Ascending aorta (tissue), 2 donors: ENCODE measurements around the gene RTN3. TPM values are rescaled to one million over a fixed set of nuclear protein-coding genes. Genes with fewer than 3 reads are reported as not detected.

Experiments
- DNase-seq, 2 donors: peaks; one replicate each; pipeline ENCODE4 v3.0.0-alpha.2; 2019; ENCODE audit warnings: low spot score in 2 of 2
- H3K27ac ChIP-seq, 2 donors: fragments of 200-600 bp; sonication (generic); one replicate each; pipeline ENCODE4 v1.5.1; 2016 to 2017; ENCODE audit warnings: mild to moderate bottlenecking in 1 of 2
- H3K27me3 ChIP-seq: fragments of 200-600 bp; sonication (generic); one replicate; pipeline ENCODE4 v1.5.1; 2017
- H3K36me3 ChIP-seq, 2 donors: fragments of 200-600 bp; sonication (generic); one replicate each; pipeline ENCODE4 v1.5.1; 2016
- H3K4me1 ChIP-seq, 2 donors: fragments of 200-600 bp; sonication (generic); one replicate each; pipeline ENCODE4 v1.5.1; 2016 to 2017; ENCODE audit warnings: mild to moderate bottlenecking in 1 of 2
- H3K4me3 ChIP-seq, 2 donors: fragments of 200-600 bp; sonication (generic); one replicate each; pipeline ENCODE4 v1.5.1; 2016 to 2017; ENCODE audit warnings: mild to moderate bottlenecking in 1 of 2
- H3K9me3 ChIP-seq, 2 donors: fragments of 200-600 bp; sonication (generic); one replicate each; pipeline ENCODE4 v1.5.1; 2016
- intact Hi-C: fragments of 100-400 bp; cut with DNase I; formaldehyde crosslinking; loops from one replicate; pipeline ENCODE4 v1.15.1; 2023
- total RNA-seq: library from RNA; depleted of rRNA; stranded (reverse); fragments of >200 nt; gene quantifications from one replicate; pipeline ENCODE4 v1.1.0, GENCODE V29; 2016
- TF ChIP-seq, protein P1 (sequence below), 3 experiments: fragments of 200-600 bp in 2 of 3; fragments of 450-650 bp in 1 of 3; sonication (generic) in 2 of 3; IDR thresholded peaks; one replicate each; pipeline ENCODE4 v1.5.1; 2016 to 2019; ENCODE audit warnings: antibody characterized with exemption in 3 of 3, mild to moderate bottlenecking in 1 of 3, moderate library complexity in 1 of 3

RTN3 gene
- total RNA-seq, 1 donor from 2014 or later: 49.5 TPM

GRCh38 chr11:63672156-63672463 is 9.2 kb upstream of the RTN3 start:
- no peak for DNase-seq
- H3K27ac ChIP-seq: peak overlapping the region; percentile 100
- H3K4me3 ChIP-seq: peak overlapping the region in 1 of 2 donors; percentile 93

DNA sequence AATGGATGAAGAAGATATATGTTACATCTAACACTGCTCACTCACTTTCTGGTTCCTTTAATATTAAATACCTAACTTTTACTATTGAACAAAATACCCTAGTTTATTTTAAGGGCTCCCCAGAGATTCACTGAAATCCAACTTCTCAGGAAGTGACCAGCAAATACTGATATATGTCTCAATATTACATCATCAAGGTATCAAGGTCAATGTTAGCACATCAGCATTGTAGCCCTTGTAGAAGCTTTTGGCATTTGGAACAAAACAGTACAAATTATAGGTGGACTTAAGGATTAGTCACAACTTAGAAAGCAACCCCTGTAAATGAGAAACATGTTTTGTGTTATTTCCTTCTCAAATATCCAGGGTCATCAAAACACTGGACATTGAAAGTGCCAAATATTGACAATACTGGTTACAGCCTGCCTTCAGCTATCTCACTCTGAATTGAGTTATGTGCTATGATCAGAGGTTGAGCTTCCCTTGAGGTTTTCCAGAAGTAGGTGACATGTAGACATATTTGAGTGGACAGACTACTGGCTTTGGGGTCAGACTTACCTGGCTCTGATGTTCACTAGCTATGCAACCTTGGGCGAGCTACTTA is 8.3 kb upstream of the RTN3 start:
- H3K27me3 ChIP-seq: no peaks in the 10 kb centered on the region
- intact Hi-C loops: loop anchor here (5.0 to 10.0 kb wide), 2 partner anchors 61 to 142 kb away; partner anchors contain the start of genes PLAAT3 and SPINDOC

More at GRCh38 chr11:63672156-63672463, 9.2 kb upstream of the RTN3 start:
- H3K36me3 ChIP-seq: peaks cover 0 to 3% of the 10 kb centered on the region in 2 donors
- intact Hi-C loops: loop anchor here (5.0 to 10.0 kb wide), 2 partner anchors 60 to 143 kb away; partner anchors contain the start of genes PLAAT3 and SPINDOC
- no peaks in the 10 kb centered on the region for H3K9me3 ChIP-seq
- TF ChIP-seq, protein P1, sequence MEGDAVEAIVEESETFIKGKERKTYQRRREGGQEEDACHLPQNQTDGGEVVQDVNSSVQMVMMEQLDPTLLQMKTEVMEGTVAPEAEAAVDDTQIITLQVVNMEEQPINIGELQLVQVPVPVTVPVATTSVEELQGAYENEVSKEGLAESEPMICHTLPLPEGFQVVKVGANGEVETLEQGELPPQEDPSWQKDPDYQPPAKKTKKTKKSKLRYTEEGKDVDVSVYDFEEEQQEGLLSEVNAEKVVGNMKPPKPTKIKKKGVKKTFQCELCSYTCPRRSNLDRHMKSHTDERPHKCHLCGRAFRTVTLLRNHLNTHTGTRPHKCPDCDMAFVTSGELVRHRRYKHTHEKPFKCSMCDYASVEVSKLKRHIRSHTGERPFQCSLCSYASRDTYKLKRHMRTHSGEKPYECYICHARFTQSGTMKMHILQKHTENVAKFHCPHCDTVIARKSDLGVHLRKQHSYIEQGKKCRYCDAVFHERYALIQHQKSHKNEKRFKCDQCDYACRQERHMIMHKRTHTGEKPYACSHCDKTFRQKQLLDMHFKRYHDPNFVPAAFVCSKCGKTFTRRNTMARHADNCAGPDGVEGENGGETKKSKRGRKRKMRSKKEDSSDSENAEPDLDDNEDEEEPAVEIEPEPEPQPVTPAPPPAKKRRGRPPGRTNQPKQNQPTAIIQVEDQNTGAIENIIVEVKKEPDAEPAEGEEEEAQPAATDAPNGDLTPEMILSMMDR (IDR thresholded peaks at IDR 0.05): no peak
- H3K27me3 ChIP-seq: no peaks in the 10 kb centered on the region
- H3K4me1 ChIP-seq: peaks cover 13 to 30% of the 10 kb centered on the region in 2 donors

DNA sequence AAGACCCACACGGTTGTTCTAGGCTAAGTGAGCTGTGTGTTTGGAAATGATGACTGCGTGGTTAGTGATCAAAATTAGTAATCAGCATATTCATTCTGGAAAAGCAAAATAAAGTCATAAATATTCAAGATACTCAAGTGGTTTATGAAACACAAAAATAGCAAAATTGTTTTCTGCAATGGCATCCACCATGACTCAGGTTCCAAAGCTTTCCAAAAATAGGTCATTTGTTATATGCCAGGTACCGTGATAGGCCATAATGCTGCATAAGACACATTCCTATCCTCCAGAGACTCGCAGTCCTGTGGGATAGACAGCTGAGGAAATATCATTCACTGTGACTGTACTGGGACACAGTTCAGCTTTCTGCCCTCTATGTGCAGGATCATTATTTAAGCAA is 7.7 kb upstream of the RTN3 start:
- H3K36me3 ChIP-seq: no peaks in the 10 kb centered on the region
- intact Hi-C loops: loop anchor here (5.0 to 10.0 kb wide), 2 partner anchors 61 to 141 kb away; partner anchors contain the start of genes PLAAT3 and SPINDOC
- H3K27ac ChIP-seq: no peak overlapping the region
- no peaks in the 10 kb centered on the region for H3K27me3 ChIP-seq
- peak in 1 of 2 donors; percentile 48 for DNase-seq
- no peaks in the 10 kb centered on the region for H3K9me3 ChIP-seq
- TF ChIP-seq, protein P1 (IDR thresholded peaks at IDR 0.05): no peak
- no peak overlapping the region for H3K4me3 ChIP-seq
- peaks cover 13 to 18% of the 10 kb centered on the region in 2 donors for H3K4me1 ChIP-seq

More for the DNA sequence above, 8.3 kb upstream of the RTN3 start:
- Histone ChIP-seq H3K27ac (no peak overlapping the region), H3K36me3 (no peaks in the 10 kb centered on the region), H3K9me3 (no peaks in the 10 kb centered on the region), H3K4me1 (peaks cover 13 to 22% of the 10 kb centered on the region in 2 donors), H3K4me3 (no peak overlapping the region)
- TF ChIP-seq, protein P1 (IDR thresholded peaks at IDR 0.05): no peak
- DNase-seq: no peak

- DNase-seq: no peak
- H3K27ac ChIP-seq: peak overlapping the region; percentile 91 to 96
- H3K9me3 ChIP-seq: no peaks in the 10 kb centered on the region
- intact Hi-C loops: loop anchor here (1.0 to 10.0 kb wide), 4 partner anchors 10 to 264 kb away; partner anchors contain the start of gene ATL3
- H3K4me1 ChIP-seq: peaks cover 0 to 3% of the 10 kb centered on the region in 2 donors
- TF ChIP-seq, protein P1 (IDR thresholded peaks at IDR 0.05): no peak
- H3K36me3 ChIP-seq: no peaks in the 10 kb centered on the region
- peak overlapping the region; percentile 76 to 88 for H3K4me3 ChIP-seq
- H3K27me3 ChIP-seq: no peaks in the 10 kb centered on the region
Observed at GRCh38 chr11:63680834-63681320, 423 bp upstream of the RTN3 start.

DNA sequence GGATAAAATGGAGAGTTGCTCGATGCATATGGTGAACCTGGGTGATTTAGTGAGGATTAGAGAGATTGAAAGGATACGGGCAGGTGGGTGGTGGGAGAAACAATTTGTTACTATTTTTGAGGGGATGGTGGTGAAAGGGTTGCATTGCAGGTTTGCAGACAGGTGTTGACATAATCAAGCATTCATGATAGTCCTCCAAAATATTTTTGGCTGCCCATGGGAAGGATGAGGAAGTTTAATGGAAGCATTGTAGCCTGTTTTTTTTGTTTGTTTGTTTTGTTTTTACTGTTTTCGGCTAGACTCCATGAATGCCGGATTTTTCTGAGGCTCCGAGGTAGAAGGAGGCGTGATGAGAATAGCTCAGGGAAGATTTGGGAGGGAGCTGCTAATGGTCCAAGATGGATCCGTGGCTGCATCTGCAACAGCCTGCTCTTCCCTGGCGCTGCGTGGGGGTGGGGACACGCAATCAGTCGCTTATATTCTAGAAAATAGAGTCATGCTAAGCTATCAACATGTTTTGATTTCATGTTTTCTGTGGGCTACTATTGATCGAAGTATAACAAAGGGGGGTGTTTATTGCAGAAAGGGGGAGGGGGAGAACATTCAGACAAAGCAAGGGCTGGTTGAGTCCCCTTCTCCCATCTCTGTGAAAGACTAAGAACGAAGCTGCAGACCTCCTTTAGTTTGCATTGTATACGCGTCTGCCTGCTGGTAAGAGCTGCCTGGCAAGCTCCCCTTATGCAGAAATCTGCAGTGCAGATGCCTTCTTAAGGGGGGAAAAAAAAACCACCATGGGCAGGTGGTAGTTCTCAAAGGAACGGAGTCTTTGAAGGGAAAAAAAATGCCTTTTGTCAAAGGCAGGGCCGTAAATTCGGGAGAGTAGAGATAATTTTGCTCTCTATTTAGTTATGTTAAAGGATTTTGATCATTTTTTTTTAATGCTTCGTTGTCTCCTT is 1.0 kb downstream of the RTN3 start:
- no peak for DNase-seq
- Histone ChIP-seq H3K9me3 (no peaks in the 10 kb centered on the region), H3K4me1 (peaks cover 0 to 7% of the 10 kb centered on the region in 2 donors), H3K36me3 (no peaks in the 10 kb centered on the region), H3K27ac (peak overlapping the region; percentile 91 to 96), H3K4me3 (peak overlapping the region; percentile 76 to 88), H3K27me3 (no peaks in the 10 kb centered on the region)
- intact Hi-C loops: loop anchor here (10.0 kb wide), 1 partner anchor 262 kb away; no protein-coding TSS in a partner anchor
- TF ChIP-seq, protein P1 (IDR thresholded peaks at IDR 0.05): no peak
